Trophoblast cell (in vitro differentiated cells and primary cell): Measurements from ENCODE around the gene DMRTC1. TPM values are rescaled to one million over a fixed set of nuclear protein-coding genes. Genes with fewer than 3 reads are reported as not detected.
"Not testable (repeated sequence)": the region's sequence is repeated elsewhere in the genome, so short reads cannot be mapped to it uniquely, and the experiment has no call there.

Experiments
- DNase-seq, 2 donors: peaks; one replicate each; pipeline ENCODE4 v3.0.0-alpha.2; 2016
- H2AFZ ChIP-seq: 2 replicates; pipeline ENCODE4 v1.6.1; 2013; ENCODE audit warnings: low read length, moderate library complexity, mild to moderate bottlenecking; ENCODE audit not compliant: insufficient read depth, poor library complexity
- H2AK5ac ChIP-seq: 2 replicates; pipeline ENCODE4 v1.6.1; 2013; ENCODE audit warnings: mild to moderate bottlenecking, low read length
- H2BK120ac ChIP-seq: 2 replicates; pipeline ENCODE4 v1.6.1; 2013; ENCODE audit warnings: low read length, mild to moderate bottlenecking, moderate library complexity; ENCODE audit not compliant: insufficient read depth, poor library complexity
- H2BK12ac ChIP-seq: 2 replicates; pipeline ENCODE4 v1.6.1; 2013; ENCODE audit warnings: mild to moderate bottlenecking, low read length, moderate library complexity
- H2BK5ac ChIP-seq: 2 replicates; pipeline ENCODE4 v1.6.1; 2013; ENCODE audit warnings: low read length, low read depth, moderate library complexity, mild to moderate bottlenecking; ENCODE audit not compliant: poor library complexity
- H3K14ac ChIP-seq: 2 replicates; pipeline ENCODE4 v1.6.1; 2013; ENCODE audit warnings: mild to moderate bottlenecking, low read length
- H3K18ac ChIP-seq: 2 replicates; pipeline ENCODE4 v1.6.1; 2013; ENCODE audit warnings: mild to moderate bottlenecking, low read length
- H3K23ac ChIP-seq: 2 replicates; pipeline ENCODE4 v1.6.1; 2013; ENCODE audit warnings: low read length
- H3K27ac ChIP-seq: 2 replicates; pipeline ENCODE4 v1.5.1; 2013; ENCODE audit warnings: low read depth, mild to moderate bottlenecking, inconsistent platforms, low read length, moderate library complexity
- H3K27me3 ChIP-seq: 2 replicates; pipeline ENCODE4 v1.6.1; 2013; ENCODE audit warnings: inconsistent platforms, mild to moderate bottlenecking, low read length, moderate library complexity; ENCODE audit not compliant: insufficient read depth
- H3K36me3 ChIP-seq, 2 experiments: 1 replicate in 1 of 2; 2 replicates in 1 of 2; pipeline ENCODE4 v1.6.1; 2013; ENCODE audit warnings: low read length in 2 of 2, mild to moderate bottlenecking in 2 of 2, moderate library complexity in 1 of 2; ENCODE audit not compliant: insufficient read depth in 2 of 2, control insufficient read depth in 1 of 2
- H3K4ac ChIP-seq: 2 replicates; pipeline ENCODE4 v1.6.1; 2013; ENCODE audit warnings: low read depth, mild to moderate bottlenecking, low read length, moderate library complexity
- H3K4me1 ChIP-seq, 2 experiments: 1 replicate in 1 of 2; 2 replicates in 1 of 2; pipeline ENCODE4 v1.6.1; 2013; ENCODE audit warnings: low read length in 2 of 2, mild to moderate bottlenecking in 2 of 2, moderate library complexity in 1 of 2; ENCODE audit not compliant: insufficient read depth in 2 of 2, control insufficient read depth in 1 of 2
- H3K4me2 ChIP-seq: 2 replicates; pipeline ENCODE4 v1.6.1; 2013; ENCODE audit warnings: inconsistent platforms, mild to moderate bottlenecking, low read length, moderate library complexity
- H3K4me3 ChIP-seq: 2 replicates; pipeline ENCODE4 v1.5.1; 2013; ENCODE audit warnings: mild to moderate bottlenecking, low read depth, low read length, inconsistent platforms
- H3K79me1 ChIP-seq: one replicate; pipeline ENCODE4 v1.6.1; 2013; ENCODE audit warnings: low read length
- H3K79me2 ChIP-seq: 2 replicates; pipeline ENCODE4 v1.6.1; 2013; ENCODE audit warnings: low read length, mild to moderate bottlenecking; ENCODE audit not compliant: control insufficient read depth, insufficient read depth, poor library complexity
- H3K9ac ChIP-seq: 2 replicates; pipeline ENCODE4 v1.6.1; 2013; ENCODE audit warnings: mild to moderate bottlenecking, low read length
- H3K9me3 ChIP-seq: 2 replicates; pipeline ENCODE4 v1.6.1; 2013; ENCODE audit warnings: low read depth, mild to moderate bottlenecking, control low read depth, inconsistent platforms, low read length; ENCODE audit not compliant: insufficient read depth
- H4K12ac ChIP-seq: 2 replicates; pipeline ENCODE4 v1.6.1; 2013; ENCODE audit warnings: low read depth, mild to moderate bottlenecking, low read length, moderate library complexity
- H4K8ac ChIP-seq: 2 replicates; pipeline ENCODE4 v1.6.1; 2013; ENCODE audit warnings: low read depth, mild to moderate bottlenecking, low read length, moderate library complexity
- H4K91ac ChIP-seq: one replicate; pipeline ENCODE4 v1.6.1; 2013; ENCODE audit warnings: low read depth, mild to moderate bottlenecking, low read length, moderate library complexity
- WGBS: extraction: QIAGEN DNeasy Blood & Tissue Kit; methylation state at CpG from one replicate; pipeline ENCODE4 v1.1.7; 2013; ENCODE audit warnings: missing lambda C conversion rate; ENCODE audit not compliant: insufficient read length, insufficient coverage; ENCODE audit errors: extremely low coverage; 5-methylcytosine and 5-hydroxymethylcytosine counted together
- polyA plus RNA-seq: library from polyadenylated mRNA; stranded (reverse); fragments of 200-250 nt; gene quantifications from 2 replicates; pipeline ENCODE4 v1.2.3, GENCODE V29; 2013

DMRTC1 gene, protein sequence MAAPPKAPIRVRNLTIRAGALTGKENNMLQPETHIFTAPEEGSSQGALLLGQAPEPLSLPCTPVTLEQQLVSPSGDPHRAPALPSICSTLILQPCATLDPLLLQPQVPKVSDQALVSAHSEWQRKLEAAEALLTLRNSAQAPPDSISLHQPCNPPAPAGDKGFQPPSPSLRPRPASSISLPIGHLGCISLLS
- polyA plus RNA-seq = 0.55 TPM in 1 of 2 replicates, not detected in the other

DNA sequence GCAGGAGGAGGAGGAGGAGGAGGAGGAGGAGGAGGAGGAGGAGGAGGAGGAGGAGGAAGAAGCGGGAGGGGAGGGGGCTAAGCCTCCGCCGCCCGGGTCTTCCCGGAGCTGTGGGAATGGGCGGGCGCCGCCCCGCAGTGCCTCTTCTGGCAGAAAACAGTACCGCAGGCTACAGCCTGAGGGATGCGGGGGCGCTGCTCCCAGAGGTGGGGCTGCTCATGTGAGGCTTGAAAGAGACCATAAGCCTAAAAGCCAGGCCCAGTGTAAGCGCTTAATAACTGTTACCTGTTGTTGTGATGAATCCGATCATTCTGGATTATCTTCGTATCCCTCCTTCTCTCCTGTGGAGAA, at the start of gene DMRTC1:
TSS of gene DMRTC1 (minus strand) at position 19 of the 351 bp plus-strand sequence. CDS start 68,143 bp downstream, outside the sequence.
- H3K9me3 ChIP-seq, H4K91ac ChIP-seq, DNase-seq, H3K4me2 ChIP-seq, H2BK120ac ChIP-seq, H2AK5ac ChIP-seq, H3K4me3 ChIP-seq, H4K12ac ChIP-seq, H3K36me3 ChIP-seq, H3K27ac ChIP-seq, H3K9ac ChIP-seq, H3K4me1 ChIP-seq, H3K14ac ChIP-seq, H3K18ac ChIP-seq, H3K79me2 ChIP-seq, H3K27me3 ChIP-seq, H3K23ac ChIP-seq, H2BK5ac ChIP-seq, H3K4ac ChIP-seq, H2AFZ ChIP-seq, H3K79me1 ChIP-seq, H2BK12ac ChIP-seq, H4K8ac ChIP-seq: not testable (repeated sequence)
- WGBS = no CpG with 5 or more reads among the region's 15 CpGs

DNA sequence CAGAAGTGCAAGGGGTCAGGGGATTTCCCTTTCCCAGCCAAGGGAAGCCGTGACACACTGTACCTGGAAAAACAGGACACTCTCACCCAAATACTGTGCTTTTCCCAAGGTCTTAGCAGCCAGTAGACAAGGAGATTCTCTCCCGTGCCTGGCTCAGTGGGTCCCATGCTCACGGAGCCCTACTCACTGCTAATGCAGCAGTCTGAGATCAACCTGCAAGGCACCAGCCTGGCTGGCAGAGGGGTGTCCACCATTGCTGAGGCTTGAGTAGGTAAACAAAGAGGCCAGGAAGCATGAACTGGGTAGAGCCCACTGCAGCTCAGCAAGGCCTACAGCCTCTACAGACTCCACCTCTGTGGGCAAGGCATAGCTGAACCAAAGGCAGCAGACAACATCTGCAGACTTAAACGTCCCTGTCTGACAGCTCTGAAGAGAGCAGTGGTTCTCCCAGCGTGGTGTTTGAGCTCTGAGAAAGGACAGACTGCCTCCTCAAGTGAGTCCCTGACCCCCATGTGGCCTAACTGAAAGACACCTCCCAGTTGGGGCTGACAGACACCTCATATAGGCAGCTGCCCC, 37.3 kb upstream of the DMRTC1 start:
- not testable (repeated sequence) for H2AK5ac ChIP-seq, H2BK120ac ChIP-seq, H3K14ac ChIP-seq, H3K4me1 ChIP-seq, H3K79me2 ChIP-seq, H4K8ac ChIP-seq, H3K23ac ChIP-seq, H3K79me1 ChIP-seq, H3K18ac ChIP-seq, H3K9ac ChIP-seq, H2AFZ ChIP-seq, H3K9me3 ChIP-seq, H3K4me2 ChIP-seq, H2BK12ac ChIP-seq, H3K36me3 ChIP-seq, H2BK5ac ChIP-seq, H3K27me3 ChIP-seq, H3K27ac ChIP-seq, H3K4ac ChIP-seq, H3K4me3 ChIP-seq, H4K12ac ChIP-seq, H4K91ac ChIP-seq, DNase-seq
- WGBS = no CpG with 5 or more reads among the region's 5 CpGs

DNA sequence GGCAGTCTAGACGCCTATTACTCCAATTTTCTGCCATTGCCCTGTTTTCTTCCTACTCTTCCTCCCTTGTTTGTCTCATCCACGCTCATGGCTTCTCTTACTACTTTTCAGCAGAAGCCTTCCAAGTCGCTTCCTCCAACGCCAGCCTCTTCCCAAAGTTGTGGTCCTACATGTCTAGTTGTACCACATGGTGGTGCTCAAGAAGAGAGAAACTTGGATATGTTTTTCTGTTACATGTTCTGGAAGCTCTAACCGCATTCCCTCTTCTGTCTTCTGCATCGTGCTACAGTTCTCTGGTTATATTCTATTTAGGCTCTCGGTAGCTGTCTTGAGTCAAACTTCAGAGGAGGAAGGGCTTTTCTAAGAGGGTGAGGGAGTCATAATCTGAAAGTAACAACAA, 31.2 kb upstream of the DMRTC1 start:
- H2BK5ac ChIP-seq, H3K4me2 ChIP-seq, H2AK5ac ChIP-seq, H4K91ac ChIP-seq, H3K36me3 ChIP-seq, H3K79me1 ChIP-seq, H4K12ac ChIP-seq, H4K8ac ChIP-seq, H2AFZ ChIP-seq, H3K14ac ChIP-seq, DNase-seq, H3K18ac ChIP-seq, H3K27me3 ChIP-seq, H3K79me2 ChIP-seq, H2BK120ac ChIP-seq, H3K4me3 ChIP-seq, H3K9me3 ChIP-seq, H3K9ac ChIP-seq, H2BK12ac ChIP-seq, H3K23ac ChIP-seq, H3K4me1 ChIP-seq, H3K27ac ChIP-seq, H3K4ac ChIP-seq: not testable (repeated sequence)
- no CpG with 5 or more reads among the region's 7 CpGs for whole genome bisulfite sequencing

DNA sequence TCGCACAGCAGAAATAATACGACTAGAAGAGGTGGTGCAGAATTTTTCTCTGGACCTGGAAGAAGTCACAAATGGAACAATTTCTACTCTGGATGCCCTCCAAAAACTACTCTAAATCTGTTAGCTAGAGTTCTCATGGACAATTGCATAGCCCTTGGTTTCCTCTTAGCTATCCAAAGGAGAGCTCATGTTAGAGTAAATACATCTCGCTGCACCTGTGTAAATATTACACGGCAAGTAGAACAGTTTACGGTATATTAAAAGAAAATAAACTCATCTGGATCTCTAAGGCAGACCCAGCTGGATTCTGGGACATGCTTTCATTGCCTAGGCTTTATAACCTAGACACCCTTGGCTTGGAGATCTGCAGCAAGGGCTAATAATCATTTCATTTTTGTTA, 28.2 kb upstream of the DMRTC1 start:
- H3K27ac ChIP-seq, H3K23ac ChIP-seq, H3K4me3 ChIP-seq, H3K9ac ChIP-seq, H4K8ac ChIP-seq, DNase-seq, H3K14ac ChIP-seq, H3K18ac ChIP-seq, H3K4me2 ChIP-seq, H4K12ac ChIP-seq, H4K91ac ChIP-seq, H2BK12ac ChIP-seq, H2AK5ac ChIP-seq, H3K4ac ChIP-seq, H3K36me3 ChIP-seq, H3K4me1 ChIP-seq, H2AFZ ChIP-seq, H3K9me3 ChIP-seq, H2BK5ac ChIP-seq, H3K79me2 ChIP-seq, H2BK120ac ChIP-seq, H3K27me3 ChIP-seq, H3K79me1 ChIP-seq: not testable (repeated sequence)
- no CpG with 5 or more reads among the region's 5 CpGs for WGBS
